ENCODE results near the gene FMNL2. TPM values are rescaled to one million over a fixed set of nuclear protein-coding genes. Genes with fewer than 3 reads are reported as not detected.

FMNL2 gene
- total RNA-seq, 1 experiment from 2014 or later = 11.6 TPM

- H3K36me3 ChIP-seq = peaks cover 58% of the 10 kb centered on the region
- no peak overlapping the region for H3K4me3 ChIP-seq
Observed at GRCh38 chr2:152683400-152683799, 348.4 kb downstream of the FMNL2 start.

GRCh38 chr2:152686321-152686720 lies 351.3 kb downstream of the FMNL2 start:
- no peak for DNase-seq
- Histone ChIP-seq H3K9me3 (no peaks in the 10 kb centered on the region), H3K27me3 (no peaks in the 10 kb centered on the region), H3K4me3 (no peak overlapping the region), H3K36me3 (peaks cover 43% of the 10 kb centered on the region)

More at GRCh38 chr2:152683400-152683799, 348.4 kb downstream of the FMNL2 start:
- no peak for DNase-seq
- no peaks in the 10 kb centered on the region for H3K9me3 ChIP-seq
- H3K27me3 ChIP-seq = no peaks in the 10 kb centered on the region

- Histone ChIP-seq H3K27me3 (no peaks in the 10 kb centered on the region), H3K36me3 (peaks cover 47% of the 10 kb centered on the region), H3K9me3 (no peaks in the 10 kb centered on the region), H3K4me3 (no peak overlapping the region)
- DNase-seq = no peak
Observed at GRCh38 chr2:152693033-152693432, 358.1 kb downstream of the FMNL2 start.

GRCh38 chr2:152694161-152694661 lies 359.2 kb downstream of the FMNL2 start:
- peak; percentile 66 for DNase-seq

GRCh38 chr2:152695763-152696162 lies 360.8 kb downstream of the FMNL2 start:
- H3K36me3 ChIP-seq = peaks cover 36% of the 10 kb centered on the region
- no peaks in the 10 kb centered on the region for H3K9me3 ChIP-seq
- no peak overlapping the region for H3K4me3 ChIP-seq
- H3K27me3 ChIP-seq = no peaks in the 10 kb centered on the region
- DNase-seq = no peak

More at GRCh38 chr2:152694161-152694661, 359.2 kb downstream of the FMNL2 start:
- peak overlapping the region; percentile 43 for H3K4me3 ChIP-seq
- H3K36me3 ChIP-seq = peaks cover 38% of the 10 kb centered on the region
- H3K27me3 ChIP-seq = no peaks in the 10 kb centered on the region
- H3K9me3 ChIP-seq = no peaks in the 10 kb centered on the region

- no peaks in the 10 kb centered on the region for H3K27me3 ChIP-seq
- H3K36me3 ChIP-seq = peaks cover 38% of the 10 kb centered on the region
- no peak overlapping the region for H3K4me3 ChIP-seq
- DNase-seq = no peak
- H3K9me3 ChIP-seq = no peaks in the 10 kb centered on the region
Observed at GRCh38 chr2:152696476-152696875, 361.5 kb downstream of the FMNL2 start.

Other genes with a start within 250 kb of the FMNL2 start
- gene CACNB4, start 236.1 kb upstream of the FMNL2 start, total RNA-seq (2014; rRNA removed; shearing (Covaris generic); ENCODE audit: low replicate concordance) = not detected in 2 replicates
- gene STAM2, start 159.4 kb upstream of the FMNL2 start, total RNA-seq (2014; rRNA removed; shearing (Covaris generic); ENCODE audit: low replicate concordance) = 31.9 and 33.1 TPM in 2 replicates